KOPT-K1 (cell line): ENCODE data around the gene AP1S3.
"Not testable (repeated sequence)": the region's sequence is repeated elsewhere in the genome, so short reads cannot be mapped to it uniquely, and the experiment has no call there.

ENCODE experiments used
- H3K27ac ChIP-seq: fragments of 200-600 bp; sonication (generic); 2 replicates; pipeline ENCODE4 v1.5.1; 2016; ENCODE audit warnings: antibody characterized with exemption, mild to moderate bottlenecking, low read depth, low read length; ENCODE audit not compliant: poor library complexity, severe bottlenecking
- H3K36me3 ChIP-seq: fragments of 200-600 bp; sonication (generic); 2 replicates; pipeline ENCODE4 v1.5.1; 2017; ENCODE audit warnings: antibody characterized with exemption, mild to moderate bottlenecking, low read length, moderate library complexity; ENCODE audit not compliant: insufficient read depth
- H3K9me3 ChIP-seq: fragments of 200-600 bp; sonication (generic); 2 replicates; pipeline ENCODE4 v1.5.1; 2017; ENCODE audit warnings: antibody characterized with exemption, low read length, mild to moderate bottlenecking; ENCODE audit not compliant: insufficient read depth, poor library complexity, severe bottlenecking

AP1S3 gene

DNA sequence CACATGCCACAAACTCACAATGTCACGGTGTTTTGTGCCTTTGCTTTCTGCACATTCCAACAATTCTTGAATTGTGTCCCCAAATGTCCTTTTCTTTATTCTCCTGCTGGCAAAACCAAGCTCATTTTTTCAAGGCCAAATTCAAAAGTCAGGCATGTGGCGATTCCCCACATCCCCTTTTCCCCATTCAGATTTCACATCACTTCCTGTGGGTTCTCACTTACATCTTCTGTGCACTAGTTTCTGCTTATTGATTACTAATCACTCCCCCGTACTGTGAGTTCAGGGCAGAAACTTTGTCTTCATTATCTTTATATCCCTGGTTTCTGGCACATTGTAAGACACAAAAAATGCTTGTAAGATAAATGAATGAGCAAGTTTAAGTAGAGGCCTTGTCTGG lies 69.2 kb downstream of the AP1S3 start:
- Histone ChIP-seq H3K9me3 (no peaks in the 10 kb centered on the region), H3K27ac (no peak overlapping the region)

DNA sequence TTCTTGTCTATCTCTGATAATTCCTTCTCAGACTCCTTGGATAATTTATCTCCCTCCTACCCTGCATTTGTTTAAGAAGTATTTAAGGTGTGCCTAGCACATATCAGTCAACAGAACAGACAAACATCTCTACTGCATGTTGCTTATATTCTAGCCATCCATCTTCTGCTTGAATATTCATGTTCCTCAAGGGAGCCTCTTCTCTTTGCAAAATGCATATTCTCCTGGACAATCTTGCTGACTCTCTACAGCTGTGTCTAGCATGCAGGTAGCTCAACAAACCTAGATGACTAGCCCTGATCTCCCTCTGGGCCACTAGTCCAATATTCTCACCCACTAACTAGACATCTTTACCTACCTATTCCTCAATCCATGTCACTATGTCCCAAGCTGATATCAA lies 70.0 kb downstream of the AP1S3 start:
- H3K36me3 ChIP-seq, result no peaks in the 10 kb centered on the region
- H3K27ac ChIP-seq, result no peak overlapping the region
- no peaks in the 10 kb centered on the region for H3K9me3 ChIP-seq

More for the DNA sequence above, 69.2 kb downstream of the AP1S3 start:
- no peaks in the 10 kb centered on the region for H3K36me3 ChIP-seq

DNA sequence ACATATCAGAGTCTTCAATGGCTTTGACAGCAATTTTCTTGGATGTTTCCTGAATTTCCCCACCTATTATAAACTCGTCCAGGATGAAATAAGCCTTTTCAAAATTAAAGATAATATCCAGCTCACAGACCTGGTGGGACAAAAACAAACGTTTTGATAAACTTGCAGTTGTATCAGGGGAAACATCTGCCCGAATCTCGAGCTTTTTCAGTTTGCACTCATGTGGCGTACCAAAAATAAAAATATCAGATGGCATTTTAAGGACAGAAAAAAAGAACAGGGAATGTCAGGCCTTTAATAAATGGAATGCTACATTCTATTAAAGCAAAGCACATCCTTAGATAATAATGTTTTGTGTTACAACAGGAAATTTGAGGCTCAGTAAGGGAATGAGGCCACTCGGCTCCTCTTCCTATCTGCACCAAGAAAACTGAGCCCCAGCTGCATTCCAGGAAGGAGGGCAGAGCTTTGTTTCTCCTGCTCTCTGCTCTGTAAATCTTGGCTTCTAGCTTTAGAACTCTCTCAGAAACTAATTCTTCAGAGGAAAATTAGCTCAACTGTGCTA lies 72.1 kb downstream of the AP1S3 start:
- no peaks in the 10 kb centered on the region for H3K9me3 ChIP-seq
- no peak overlapping the region for H3K27ac ChIP-seq
- no peaks in the 10 kb centered on the region for H3K36me3 ChIP-seq

DNA sequence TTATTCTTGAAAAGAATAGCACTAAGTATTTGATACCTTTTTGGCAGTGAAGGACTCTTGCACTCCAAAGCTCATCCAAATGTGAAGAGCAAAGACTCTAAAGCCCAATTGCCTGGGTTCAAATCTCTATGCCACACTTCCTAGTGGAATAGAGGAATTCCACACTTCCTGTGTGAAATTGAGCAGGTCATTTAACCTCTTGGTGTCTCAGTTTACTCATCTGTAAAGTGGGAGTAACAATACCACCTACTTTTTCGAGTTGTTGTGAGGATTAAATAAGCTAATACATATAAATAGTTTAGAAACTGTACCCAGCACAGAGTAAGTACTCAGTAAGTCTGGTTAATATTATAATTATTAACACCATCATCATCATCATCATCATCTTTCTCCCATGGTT lies 72.6 kb downstream of the AP1S3 start:
- Histone ChIP-seq H3K9me3 (no peaks in the 10 kb centered on the region), H3K27ac (no peak overlapping the region), H3K36me3 (no peaks in the 10 kb centered on the region)

DNA sequence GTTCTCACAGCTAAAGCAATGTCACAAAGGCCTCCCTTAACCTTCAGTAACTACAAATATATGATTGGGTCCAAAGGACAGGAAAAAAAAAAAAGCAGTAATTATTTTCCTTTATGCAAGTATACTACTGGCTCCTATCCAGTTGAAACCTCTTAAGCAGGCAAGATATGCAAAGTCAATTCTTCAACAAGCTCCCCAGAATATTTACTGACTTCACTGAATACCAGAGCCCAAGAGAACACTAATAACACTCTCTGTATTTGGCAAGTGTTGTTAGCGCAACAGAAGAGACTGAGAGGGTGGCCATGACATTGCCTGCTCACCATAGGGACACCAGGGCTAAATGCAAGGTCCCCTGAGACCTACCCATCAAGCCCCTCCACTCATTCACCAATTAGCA lies 74.5 kb downstream of the AP1S3 start:
- H3K27ac ChIP-seq, result no peak overlapping the region
- H3K9me3 ChIP-seq, result no peaks in the 10 kb centered on the region
- H3K36me3 ChIP-seq, result no peaks in the 10 kb centered on the region

DNA sequence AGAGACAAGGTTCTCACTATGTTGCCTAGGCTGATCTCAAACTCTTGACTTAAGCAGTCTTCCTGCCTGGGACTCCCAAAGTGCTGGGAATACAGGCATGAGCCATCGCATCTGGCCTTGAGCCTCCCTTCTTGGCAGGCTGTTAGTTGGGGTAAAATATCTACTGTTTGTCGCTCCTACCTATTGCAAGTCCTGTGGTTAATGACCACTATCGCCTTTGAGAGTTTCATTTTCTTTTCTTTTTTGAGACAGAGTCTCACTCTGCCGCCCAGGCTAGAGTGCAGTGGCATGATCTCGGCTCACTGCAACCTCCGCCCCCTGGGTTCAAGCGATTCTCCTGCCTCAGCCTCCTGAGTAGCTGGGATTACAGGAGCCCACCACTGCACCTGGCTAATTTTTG lies 75.6 kb downstream of the AP1S3 start:
- not testable (repeated sequence) for H3K27ac ChIP-seq, H3K36me3 ChIP-seq, H3K9me3 ChIP-seq

DNA sequence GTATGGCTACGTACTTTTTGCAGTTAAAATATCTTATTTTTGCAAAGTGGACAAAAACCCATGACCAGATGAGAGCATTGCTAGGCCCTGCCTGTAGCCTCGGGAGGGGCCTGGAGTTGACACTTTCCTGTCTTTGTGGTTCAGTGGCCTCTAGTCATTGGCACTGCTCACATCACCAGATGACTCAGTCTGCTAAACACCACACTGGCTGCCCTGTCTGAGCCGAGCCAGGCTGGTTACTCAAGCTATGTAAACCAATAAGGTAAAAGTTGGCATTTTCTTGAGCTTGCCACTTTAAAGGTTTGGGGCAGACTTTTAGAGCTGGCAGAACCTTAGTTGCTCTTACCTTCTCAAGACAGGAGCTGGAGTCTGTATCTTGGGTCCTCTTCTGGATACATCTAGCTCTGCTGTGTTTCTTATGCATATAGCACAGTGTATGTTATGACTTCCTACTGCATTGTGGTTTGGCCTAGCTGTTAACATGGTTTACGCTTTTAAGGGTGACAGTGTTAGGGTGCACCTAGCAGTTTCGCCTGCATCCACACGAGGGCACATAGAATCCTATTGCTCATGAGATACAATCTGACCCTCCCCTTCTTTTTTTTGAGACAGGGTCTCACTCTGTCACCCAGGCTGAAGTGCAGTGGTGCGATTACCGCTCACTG lies 76.4 kb downstream of the AP1S3 start:
- Histone ChIP-seq H3K36me3 (no peaks in the 10 kb centered on the region), H3K9me3 (no peaks in the 10 kb centered on the region), H3K27ac (no peak overlapping the region)

DNA sequence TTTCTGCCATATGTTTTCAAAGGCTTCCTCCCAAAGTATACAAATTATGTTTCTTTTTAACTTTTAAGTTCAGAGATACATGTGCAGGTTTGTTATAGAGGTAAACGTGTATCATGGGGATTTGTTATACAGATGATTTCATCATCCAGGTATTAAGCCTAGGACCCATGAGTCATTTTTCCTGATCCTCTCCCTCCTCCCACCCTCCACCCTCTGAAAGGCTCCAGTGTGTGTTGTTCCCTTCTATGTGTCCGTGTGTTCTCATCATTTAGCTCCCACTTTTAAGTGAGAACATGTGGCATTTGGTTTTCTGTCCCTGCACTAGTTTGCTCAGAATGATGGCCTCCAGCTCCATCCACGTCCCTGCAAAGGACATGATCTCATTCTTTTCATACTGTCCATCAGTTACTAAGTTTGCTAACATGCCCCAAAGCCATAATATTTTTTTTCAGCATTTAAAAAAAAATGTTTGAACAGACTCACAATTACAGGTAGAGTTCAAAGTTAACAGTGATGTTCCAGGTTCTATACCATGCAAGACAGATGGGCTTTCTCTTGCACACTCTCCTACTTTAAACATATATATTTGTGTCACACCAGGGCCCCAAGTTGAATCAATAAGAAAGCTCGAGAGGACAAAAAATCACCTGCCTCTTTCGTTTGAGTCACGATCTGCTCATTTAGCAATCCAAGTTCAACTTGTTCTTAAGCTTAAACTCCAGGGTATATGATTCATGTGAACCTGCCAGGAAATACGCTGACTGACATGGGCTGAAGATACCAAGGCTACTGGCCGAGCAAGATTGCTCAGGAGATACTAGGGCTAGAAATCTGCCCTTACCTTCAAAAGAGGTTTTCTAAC lies 77.6 kb downstream of the AP1S3 start:
- no peak overlapping the region for H3K27ac ChIP-seq
- no peaks in the 10 kb centered on the region for H3K9me3 ChIP-seq
- H3K36me3 ChIP-seq, result no peaks in the 10 kb centered on the region

DNA sequence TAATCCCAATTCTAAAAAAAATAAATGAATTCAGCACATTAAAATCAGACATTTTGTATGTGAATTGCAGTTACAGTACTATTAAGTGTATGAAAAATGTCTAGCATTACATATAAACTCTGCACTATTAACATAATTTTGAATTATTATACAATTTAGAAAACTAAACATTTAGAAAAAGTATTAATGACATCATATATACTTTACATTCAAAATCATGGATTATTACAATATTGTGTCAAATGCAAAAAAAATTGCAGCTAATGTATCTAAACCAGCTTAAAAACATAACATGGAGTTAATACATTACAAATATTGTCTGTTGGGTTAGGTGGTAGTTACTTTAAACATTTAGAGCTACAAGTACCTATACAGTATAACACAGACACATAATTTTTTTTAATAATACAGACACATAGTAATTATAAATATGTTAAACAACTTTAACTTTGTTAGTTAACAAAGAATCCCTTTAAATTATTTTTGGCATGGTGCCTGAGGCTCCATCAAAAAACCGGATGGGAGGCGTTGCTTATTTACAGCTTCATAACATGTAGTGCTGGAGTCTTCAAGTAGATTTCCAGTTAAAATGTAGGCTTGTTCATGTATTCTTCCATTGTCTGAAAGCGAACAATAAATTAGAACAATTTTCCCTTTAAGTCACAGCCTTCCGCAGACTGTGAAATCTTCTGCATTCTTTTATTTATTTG lies 79.1 kb downstream of the AP1S3 start:
- no peak overlapping the region for H3K27ac ChIP-seq
- no peaks in the 10 kb centered on the region for H3K9me3 ChIP-seq
- H3K36me3 ChIP-seq, result no peaks in the 10 kb centered on the region

DNA sequence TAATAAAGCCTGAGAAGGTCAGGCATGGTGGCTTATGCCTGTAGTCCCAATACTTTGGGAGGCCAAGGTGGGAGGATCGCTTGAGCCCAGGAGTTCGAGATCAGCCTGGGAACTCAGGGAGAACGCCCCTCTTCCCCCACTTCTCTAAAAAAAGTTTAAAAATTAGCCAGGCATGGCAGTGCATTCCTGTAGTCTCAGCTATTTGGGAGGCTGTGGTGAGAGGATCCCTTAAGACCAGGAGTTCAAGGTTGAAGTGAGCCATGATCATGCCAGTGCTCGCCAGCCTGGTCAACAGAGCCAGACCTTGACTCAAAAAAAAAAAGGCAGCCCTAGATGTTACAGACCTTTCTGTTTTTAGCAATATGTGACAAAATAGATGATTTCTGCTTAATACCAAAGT lies 83.4 kb downstream of the AP1S3 start:
- H3K27ac ChIP-seq, result no peak overlapping the region
- H3K9me3 ChIP-seq, result no peaks in the 10 kb centered on the region
- no peaks in the 10 kb centered on the region for H3K36me3 ChIP-seq

DNA sequence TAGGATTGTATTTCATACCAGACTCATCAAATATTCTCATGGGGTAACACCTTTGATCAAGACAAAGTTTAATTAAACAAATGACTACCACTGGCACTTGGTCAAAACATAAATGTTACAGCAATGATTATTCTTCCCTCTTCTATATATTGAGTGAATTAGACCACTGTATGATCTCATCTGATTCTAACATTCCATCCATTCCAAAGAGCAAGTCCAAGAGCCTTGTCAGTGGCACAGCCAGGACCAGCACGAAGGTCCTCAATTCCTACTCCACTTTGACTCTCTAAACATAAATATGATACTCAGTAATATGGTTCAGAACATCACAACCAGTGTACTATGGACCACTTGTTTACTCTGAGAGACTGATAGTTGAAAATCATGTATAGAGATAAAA lies 86.4 kb downstream of the AP1S3 start:
- Histone ChIP-seq H3K36me3 (no peaks in the 10 kb centered on the region), H3K27ac (no peak overlapping the region), H3K9me3 (no peaks in the 10 kb centered on the region)

DNA sequence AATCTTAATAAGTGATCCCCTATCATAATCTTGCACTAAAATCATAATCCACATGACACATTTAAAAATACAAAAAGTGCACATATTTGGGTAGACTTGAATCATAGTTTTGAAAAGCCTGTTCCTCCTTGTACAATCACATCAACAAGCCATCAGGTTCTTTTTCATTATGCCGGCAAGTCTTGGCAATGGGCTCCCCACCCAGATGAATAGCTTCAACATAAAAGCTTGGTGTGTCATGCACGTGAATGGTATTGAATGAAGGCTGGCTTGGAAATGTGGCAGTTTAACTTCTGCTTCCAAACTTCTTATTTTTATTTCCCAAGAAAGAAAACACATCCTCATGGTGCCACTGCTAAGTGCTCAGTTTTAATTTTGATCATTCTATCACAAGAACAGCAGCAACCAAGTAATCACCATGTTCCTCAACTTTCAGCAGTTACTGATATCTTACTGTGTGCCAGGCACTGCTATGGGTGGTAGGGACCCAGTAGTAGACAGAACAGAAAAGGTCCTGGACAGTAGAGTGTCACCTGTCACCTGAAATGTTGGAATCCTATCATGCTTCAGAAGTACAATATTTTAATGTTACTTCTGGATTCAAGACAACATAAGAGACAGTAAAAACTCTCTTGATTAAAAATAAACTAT lies 89.9 kb downstream of the AP1S3 start:
- H3K36me3 ChIP-seq, result no peaks in the 10 kb centered on the region

DNA sequence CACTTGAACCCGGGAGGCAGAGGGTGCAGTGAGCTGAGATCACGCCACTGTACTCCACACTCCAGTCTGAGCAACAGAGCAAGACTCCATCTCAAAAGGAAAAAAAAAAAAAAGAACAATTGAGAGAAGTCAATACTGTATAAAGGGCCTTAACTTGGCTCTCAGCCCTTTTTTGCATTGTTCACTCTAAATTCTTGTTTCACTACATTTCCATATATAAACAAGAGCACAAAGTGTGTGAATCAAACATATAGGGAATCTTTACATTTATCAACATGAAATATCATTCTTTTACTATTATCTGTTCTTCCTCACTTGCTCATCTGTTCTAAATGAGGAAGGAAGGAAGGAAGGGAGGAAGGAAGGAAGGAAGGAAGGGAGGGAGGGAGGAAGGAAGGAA lies 90.8 kb downstream of the AP1S3 start:
- Histone ChIP-seq H3K9me3 (no peaks in the 10 kb centered on the region), H3K27ac (no peak overlapping the region), H3K36me3 (no peaks in the 10 kb centered on the region)

More for the DNA sequence above, 89.9 kb downstream of the AP1S3 start:
- no peak overlapping the region for H3K27ac ChIP-seq
- H3K9me3 ChIP-seq, result no peaks in the 10 kb centered on the region

DNA sequence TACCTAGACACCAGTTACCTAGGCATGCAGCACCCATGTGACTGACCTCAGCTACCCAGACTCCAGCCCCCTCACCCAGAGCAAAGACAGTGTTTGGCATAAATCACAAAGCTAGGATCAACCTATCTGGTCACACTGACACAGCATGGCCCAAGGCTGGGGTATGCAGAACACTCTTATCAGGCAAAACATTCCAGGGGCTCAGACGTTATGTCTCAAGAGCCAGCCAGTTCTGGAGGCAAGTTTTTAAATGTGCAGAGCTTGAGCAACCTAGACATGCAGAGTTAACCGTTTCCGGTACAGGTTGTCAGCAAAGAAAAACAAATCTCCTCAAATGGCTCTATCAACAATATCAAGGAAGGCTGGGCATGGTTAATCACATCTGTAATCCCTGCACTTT lies 92.8 kb downstream of the AP1S3 start:
- no peaks in the 10 kb centered on the region for H3K9me3 ChIP-seq
- no peak overlapping the region for H3K27ac ChIP-seq
- no peaks in the 10 kb centered on the region for H3K36me3 ChIP-seq

DNA sequence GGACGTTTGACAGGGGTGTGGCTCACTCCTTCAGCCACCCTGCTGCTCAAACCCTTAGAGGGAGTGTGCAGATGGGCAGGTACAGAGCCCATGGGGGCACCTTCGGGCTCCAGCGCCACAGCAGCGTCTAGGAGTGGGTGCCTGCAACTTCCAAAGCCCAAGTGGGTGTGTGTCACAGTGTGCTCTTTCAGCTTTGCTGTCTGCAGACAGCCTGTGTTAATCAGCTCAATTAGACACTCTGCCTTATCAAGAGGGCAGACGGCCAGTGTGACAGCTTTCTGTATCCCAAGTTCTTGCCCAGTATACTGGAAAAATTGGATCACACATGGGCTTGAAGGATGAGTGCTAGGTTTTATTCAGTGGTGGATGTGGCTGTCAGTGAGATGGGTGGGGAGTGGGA lies 96.7 kb downstream of the AP1S3 start:
- Histone ChIP-seq H3K27ac (no peak overlapping the region), H3K36me3 (no peaks in the 10 kb centered on the region), H3K9me3 (no peaks in the 10 kb centered on the region)
